GM18909 (cell line): ENCODE data around the gene SERINC5.
"Not testable (repeated sequence)": the region's sequence is repeated elsewhere in the genome, so short reads cannot be mapped to it uniquely, and the experiment has no call there.

Experiments
- ATAC-seq: cut with Tn5 transposase; IDR thresholded peaks from one replicate; pipeline ENCODE4 v1.9.1; 2021; ENCODE audit warnings: mild to moderate bottlenecking; ENCODE audit not compliant: unreplicated experiment, poor library complexity

Gene SERINC5

DNA sequence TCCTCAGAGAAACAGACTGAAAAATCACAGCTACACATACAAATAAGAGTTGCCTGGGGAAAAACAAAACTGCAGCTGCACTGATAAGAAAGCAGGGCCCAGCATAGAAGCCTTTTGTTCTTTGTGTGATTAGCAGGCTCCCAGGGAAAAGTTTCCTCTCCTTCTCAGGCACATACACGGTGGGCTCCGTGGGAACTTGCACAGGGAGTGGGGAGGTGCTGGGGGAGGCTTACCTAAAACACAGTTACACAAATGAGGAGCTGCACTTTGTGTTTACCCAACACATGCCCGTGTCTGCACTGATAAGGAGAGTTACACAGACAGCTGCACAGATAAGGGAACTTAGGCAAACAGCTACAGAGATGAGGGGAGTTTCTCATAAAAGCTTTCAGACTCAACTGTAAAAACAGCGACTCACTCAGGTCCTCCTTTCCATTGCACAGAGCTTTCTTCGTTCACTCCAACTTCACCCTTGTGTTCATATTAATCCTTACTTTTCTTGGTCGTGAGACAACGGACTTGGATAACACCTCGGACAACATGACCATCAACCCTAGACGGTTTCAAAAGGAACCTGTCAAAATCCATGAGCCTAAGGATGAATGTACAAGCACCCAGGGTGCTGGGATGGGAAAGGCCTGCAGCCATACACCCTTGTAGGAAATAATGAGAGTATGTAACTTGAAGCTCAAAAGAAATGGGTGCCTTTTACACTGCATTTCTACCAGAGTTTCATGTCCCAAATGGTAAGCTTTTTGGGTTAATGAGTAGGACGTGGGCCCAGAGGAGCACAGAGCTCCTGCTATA lies 50.8 kb downstream of the SERINC5 start:
- no peak for ATAC-seq

DNA sequence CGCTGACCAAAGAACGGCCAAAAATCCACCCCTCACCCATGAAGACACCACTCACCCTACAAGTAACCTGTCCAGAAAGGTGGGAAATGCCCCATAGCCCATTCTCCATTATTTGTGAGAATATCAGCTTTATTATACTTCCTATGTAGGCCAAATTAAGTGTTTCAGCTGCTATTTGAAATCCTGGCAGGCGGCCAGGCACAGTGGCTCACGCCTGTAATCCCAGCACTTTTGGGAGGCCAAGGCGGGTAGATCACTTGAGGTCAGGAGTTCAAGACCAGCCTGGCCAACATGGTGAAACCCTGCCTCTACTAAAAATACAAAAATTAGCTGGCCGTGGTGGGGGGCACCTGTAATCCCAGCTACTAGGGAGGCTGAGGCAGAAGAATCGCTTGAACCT lies 54.1 kb downstream of the SERINC5 start:
- ATAC-seq = not testable (repeated sequence)

DNA sequence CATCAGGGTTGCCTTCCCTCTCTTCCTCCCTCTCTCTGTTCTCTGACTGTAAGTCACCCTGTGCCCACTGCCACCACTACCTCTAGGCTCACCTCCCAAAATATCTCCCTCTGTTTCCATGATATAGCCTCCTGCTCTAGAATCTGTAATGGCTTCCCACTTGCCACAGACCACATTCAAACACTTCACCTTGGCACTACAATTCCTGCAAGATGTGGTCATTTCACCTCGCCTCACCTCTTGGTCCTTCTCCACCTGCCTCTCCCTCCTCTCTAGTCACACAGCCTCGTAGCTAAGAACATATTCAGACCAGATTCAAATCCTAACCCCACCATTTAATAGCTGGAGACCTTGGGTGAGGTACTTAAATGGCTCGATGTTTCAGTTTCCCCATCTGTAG lies 56.9 kb downstream of the SERINC5 start:
- ATAC-seq = no peak

DNA sequence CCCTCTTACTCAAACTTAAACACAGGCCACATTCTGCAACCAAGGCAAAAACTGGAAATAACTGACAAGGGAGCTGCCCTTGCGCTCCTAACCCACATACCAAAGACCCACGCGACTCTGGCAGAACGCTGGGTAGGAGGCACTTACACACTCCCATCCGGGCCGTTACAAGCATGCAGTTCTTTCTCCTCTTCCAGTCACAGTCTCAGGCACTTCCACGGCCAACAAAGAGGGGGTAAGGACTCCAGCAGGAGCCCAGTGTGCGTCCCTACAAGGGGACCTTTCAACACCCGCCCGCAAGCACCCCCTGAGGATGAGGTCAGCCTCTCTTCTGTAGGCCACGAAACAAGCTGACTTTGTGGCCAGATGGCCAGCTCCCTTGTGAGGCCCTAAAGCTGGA lies 57.4 kb downstream of the SERINC5 start:
- no peak for ATAC-seq

DNA sequence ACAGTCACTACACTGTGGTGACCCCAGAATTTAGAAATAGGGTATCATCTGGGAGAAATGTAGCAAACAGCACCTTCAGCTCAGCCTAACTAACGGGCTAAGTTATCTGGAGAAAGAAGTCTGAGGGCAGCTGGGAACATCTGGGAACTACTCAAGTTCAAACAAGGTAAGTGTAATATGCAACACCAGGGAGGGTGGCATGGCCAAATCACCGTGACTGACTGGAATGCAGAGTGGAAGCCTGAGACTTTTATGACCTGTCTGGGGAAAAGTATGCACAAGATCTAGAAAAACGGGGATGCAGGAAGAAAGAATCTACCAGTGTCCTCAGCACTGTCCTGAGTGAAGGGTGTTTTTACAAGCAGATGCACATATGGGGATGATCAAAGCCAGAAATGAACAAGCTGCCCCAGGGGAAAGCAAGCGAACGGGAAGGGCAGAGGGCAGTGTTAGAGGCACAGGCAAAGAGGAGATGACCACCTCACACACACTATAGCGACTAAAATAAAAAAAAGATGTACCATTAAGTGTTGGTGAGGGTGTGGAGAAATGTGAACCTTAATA lies 59.9 kb downstream of the SERINC5 start:
- no peak for ATAC-seq

DNA sequence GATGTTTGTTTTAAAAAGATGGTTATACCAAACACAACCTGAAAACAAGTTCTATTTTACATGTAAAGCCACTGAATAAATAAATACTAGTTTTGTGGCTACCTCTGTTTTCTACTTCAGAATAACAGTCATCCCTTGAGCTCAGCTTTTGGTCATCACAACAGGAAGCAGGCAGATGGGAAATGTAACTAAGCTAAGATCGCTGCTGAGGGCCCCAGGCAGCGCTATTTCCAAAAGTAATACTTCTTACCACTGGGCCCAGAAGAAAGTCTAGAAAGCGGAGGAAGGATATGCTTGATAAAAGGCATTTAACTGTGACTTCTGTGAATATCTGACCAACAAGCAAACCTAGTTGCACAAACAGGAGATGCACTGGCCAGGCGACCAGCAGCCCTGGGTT lies 61.4 kb downstream of the SERINC5 start:
- ATAC-seq = no peak

DNA sequence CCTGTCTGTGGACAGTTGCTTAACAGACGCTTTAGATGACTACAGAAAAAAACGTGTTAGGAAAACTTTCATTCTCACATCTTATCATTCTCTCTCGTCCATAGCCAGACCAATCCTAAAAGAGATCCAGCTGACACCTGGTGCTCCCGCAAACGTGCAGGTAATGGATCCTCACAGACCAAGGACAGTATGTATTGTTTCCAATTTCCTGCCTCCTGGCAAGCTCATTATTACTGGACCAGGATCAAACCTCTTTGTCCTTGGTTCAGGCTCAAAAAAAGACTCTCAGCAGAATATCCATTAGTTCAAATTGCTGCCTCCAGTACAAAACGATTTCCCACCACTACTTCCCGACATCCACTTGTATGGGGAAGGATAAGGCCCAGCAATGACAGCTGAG lies 62.4 kb downstream of the SERINC5 start:
- no peak for ATAC-seq

DNA sequence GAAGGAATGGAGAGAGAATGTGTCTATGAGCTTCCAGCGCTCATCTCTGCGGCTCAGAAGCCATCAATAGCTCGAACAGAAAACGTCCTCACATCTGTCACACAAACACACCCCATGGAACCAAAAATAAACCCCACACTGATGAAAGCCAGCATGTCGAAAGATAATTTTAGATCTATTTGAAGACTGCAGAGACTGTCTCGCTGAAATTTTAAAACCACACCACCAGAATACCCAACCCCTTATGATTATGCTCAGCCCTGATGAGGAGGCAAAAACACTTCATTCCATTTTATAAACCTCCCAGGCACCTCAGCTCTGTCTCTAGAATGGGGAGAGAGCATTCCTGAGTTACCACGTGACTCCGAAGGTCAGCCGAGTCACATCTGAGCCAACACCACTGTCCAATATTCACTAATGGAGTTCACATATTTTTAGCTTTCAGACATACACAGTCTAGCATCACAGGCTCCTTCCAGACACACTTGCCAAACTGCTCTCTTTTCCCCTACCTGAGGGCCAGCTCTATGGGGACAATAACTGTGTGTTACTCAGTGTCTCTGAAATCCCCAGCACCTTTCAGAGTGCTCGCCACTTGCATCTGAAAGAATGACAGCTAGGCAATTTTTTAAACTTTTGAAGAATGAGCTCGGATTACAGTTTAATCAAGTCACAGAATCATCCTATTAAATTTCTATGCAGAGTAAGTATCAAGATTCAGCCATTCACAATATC lies 63.2 kb downstream of the SERINC5 start:
- ATAC-seq = no peak

DNA sequence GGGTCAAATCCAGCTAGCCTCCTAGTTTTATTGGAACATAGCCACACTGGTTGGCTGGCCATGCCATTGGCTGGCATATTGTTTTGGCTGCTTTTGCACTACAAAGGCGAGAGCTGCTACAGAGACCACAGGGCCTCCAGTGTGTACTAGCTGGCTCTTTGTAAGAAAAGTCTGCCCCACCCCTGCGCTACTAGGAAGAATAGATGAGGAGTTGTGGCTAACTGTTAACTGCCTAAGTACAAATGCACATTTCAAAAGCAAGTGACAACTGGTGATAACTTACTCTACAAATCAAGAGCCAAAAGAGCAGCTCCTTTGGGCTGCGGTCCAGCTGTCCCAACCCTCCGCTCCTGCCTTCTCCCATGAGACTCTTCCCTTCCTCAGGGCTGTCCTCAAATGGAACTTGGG lies 63.9 kb downstream of the SERINC5 start:
- no peak for ATAC-seq

DNA sequence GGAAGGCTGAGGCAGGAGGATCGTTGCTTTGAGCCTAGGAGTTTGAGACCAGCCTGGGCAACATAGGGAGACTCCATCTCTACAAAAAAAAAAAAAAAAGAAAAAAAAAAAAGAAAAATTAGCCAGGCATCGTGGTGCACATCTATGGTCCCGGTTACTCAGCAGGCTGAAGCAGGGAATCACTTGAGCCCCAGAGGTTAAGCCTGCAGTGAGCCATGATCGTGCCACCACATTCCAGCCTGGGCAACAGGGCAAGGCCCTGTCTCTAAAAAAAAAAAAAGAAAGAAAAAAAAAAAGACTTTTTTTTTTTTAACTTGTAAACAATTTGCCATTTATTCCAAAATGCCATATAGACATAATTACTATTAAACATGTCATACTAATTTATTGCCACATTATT lies 64.5 kb downstream of the SERINC5 start:
- no peak for ATAC-seq

DNA sequence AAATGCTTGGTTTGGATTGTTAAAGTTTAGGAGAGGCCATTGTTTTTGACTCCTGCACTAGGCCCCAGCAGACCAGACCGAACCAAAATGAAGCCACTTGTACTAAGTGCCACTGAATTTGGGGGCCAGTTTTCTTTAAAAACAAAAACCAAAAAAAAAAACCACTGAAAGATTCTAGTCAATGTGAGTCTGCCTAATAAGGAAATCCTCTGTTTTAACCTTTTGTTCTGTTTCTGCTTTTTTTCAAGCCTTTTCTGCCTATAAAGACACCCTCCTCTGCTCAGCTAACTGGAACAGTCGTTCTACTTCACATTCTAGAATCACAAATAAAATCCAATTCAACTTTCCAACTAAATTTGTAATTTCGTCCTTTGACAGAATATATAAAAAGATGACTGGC lies 64.9 kb downstream of the SERINC5 start:
- no peak for ATAC-seq

DNA sequence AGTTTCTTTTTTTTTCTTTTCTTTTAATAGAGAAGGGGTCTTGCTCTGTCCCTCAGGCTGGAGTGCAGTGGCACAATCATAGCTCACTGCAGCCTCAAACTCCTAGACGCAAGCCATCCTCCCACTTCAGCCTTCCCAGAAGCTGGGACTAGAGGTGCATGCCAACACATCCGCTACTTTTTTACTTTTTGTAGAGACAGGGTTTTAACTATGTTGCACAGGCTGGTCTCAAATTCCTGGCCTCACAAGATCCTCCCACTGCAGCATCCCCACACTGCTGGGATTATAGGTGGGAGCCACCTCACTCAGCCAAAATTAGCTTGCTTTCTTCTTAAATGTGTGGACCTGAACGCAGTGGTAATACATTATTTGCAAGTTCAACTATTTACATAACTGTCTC lies 66.1 kb downstream of the SERINC5 start:
- no peak for ATAC-seq

DNA sequence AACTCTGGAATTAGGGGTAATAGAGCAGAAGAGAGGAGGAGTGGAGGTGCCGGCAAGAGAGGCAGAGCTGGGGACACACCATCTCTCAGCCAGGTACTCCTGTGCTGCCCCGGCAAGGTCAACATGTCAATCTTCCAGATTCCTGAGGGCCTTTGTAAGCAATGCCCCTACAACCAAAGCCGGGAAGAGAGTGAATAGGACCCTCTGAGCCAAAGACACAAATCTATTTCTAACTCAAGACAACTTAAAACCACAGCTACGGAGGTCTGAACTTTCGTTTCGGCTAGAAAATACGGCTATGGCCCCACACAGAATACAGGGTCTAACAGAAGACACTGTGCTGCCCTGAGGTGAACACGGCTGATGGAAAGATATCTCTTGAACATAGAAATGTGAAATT lies 66.6 kb downstream of the SERINC5 start:
- ATAC-seq = no peak

DNA sequence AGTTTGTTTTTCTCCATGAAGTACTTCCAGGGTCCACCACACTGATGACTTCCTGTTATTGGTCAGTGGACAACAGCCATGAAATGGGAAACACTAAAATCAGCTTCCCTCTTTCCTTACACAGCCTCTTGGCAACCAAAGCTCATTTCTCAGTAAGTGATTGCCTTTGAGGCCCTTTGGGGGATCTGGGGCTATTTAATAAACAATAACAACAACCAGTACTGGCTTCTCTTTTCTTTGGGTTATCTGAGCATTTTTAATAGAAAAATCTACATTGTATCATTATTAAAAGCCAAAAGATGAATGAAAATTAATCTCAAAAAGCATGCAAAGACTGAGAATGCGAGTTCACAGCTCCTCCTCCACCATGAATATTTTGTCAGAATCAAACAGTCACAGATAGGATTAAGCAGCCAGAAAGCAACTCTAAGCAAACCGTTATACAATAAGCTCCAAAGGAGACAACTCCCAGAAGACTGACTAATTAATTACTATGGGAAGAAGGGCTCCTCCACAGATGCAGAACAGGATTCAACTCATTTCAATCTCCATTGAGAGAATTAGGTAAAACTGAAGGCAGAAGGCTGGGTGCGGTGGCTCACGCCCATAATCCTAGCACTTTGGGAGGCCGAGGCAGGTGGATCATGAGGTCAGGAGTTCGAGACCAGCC lies 68.3 kb downstream of the SERINC5 start:
- ATAC-seq = no peak

DNA sequence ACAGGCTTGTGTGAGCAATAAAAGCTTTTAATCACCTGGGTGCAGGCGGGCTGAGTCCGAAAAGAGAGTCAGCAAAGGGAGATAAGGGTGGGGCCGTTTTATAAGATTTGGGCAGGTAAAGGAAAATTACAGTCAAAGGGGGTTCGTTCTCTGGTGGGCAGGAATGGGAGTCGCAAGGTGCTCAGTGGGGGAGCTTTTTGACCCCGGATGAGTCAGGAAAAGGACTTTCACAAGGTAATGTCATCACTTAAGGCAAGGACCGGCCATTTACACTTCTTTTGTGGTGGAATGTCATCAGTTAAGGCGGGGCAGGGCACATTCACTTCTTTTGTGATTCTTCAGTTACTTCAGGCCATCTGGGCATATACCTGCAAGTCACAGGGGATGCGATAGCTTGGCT lies 70.3 kb downstream of the SERINC5 start:
- ATAC-seq = not testable (repeated sequence)

DNA sequence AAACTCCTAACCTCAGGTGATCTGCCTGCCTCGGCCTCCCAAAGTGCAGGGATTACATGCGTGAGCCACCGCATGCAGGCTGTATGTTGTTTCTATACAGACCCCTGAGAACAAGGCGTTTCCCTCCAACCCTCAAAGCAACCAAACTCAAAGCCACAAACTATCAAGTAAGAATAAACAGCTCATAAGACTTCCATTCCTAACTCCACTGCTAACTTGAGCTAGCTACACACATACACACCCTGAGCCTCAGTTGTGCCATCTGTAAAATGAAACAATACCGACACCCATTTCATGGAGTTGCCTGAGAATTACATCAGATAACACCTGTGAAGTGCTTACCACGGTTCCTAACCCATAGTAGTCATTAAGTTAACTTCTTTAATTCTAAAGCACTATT lies 70.8 kb downstream of the SERINC5 start:
- no peak for ATAC-seq

DNA sequence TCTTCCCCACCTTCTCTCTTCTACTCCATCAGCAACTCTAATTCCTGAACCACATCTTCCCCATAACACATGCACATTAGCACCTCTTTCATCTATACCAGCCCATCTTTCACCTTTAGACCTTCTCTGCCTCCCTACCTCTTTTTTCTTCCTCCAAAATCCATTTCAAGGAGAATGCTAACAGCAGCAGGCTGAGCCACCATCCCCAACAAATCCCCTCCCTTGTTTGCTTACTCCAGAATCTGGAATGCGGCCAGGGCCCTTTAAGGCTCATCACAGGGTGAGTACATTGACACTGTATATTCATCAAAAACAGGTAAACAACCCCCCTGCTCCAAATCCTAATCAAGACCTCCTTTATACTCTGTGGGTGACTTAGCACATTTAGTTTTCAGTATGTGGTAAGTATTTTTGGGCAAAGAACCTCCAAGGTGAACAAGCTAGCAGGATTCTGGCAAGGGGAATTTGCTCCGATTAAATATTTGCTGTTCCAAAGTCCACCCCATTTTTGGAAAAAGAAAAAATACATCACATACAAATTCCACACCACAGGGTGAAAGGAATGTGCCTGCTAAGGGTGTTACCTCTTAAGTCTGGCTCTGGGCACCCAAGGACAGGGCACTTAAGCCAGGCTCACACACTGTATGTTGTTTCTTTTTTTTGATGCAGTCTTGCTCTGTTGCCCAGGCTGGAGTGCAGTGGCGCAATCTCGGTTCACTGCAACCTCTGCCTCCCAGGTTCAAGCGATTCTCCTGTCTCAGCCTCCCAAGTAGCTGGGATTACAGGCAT lies 71.4 kb downstream of the SERINC5 start:
- no peak for ATAC-seq

DNA sequence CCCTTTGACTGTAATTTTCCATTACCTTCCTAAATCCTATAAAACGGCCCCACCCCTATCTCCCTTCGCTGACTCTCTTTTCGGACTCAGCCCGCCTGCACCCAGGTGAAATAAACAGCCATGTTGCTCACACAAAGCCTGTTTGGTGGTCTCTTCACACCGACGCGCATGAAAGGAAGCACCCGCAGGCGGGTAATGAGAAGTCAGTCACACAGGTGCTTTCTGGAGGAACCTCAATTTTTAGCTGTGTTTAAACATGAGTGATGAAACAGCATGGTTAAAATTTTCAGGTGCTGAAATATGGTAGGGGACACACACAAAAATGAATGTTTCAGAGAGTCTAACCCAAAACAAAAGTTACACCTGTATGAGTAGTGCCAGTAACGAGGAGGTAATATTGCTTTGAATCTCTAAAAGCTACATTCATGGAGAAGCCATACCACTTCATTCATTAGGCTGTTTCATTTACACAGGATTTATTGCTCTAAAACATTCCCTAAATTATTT lies 72.1 kb downstream of the SERINC5 start:
- ATAC-seq = not testable (repeated sequence)

DNA sequence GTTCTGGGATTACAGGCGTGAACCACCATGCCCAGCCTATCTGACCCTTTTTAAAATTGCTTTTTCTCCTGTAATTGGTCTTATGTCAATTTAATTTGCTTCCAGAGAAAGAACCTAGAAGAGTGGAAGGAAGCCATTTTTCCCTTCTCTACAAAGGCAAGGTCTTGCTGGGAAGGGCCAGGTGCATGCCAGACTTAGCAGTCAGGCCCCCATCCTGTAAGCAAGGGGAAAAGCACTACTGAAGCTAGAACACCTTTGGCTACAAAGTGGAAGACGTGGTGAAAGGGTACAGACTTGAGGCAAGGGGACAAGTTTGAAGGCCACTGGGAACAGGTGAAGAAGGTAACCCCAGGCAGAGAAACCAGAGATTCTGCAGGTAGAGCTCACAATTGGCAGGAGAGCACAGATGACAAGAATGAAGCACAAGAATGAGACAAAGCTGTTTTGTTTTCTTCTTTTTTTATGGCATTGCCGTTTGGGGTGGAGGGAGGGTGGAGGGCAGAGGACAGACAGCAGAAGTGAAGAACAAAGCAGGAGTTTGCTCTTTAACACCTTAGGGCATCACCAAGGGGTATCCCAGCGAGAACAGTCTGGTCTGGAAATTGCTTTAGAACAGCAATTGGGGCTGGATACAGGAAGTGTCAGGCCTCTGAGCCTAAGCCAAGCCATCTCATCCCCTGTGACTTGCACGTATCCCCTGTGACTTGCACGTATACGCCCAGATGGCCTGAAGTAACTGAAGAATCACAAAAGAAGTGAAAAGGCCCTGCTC lies 72.9 kb downstream of the SERINC5 start:
- no peak for ATAC-seq
